Choroid plexus epithelial cell (primary cell): ENCODE measurements around the gene ENTREP1.
A peak's percentile ranks its signal among the peaks of the same experiment; 100 is the strongest.

Experiments
- DNase-seq: peaks from one replicate; pipeline ENCODE4 v3.0.0-alpha.2; 2010; ENCODE audit warnings: low read depth
- H3K4me3 ChIP-seq: 2 replicates; pipeline ENCODE4 v1.5.1; 2011; ENCODE audit warnings: low read depth, mild to moderate bottlenecking, control low read depth, low read length, moderate library complexity
- TF ChIP-seq, protein P1 (sequence below): conservative IDR thresholded peaks from 2 replicates; pipeline ENCODE4 v1.5.1; 2011; ENCODE audit warnings: low read depth, mild to moderate bottlenecking, control low read depth, inconsistent platforms, low read length, moderate library complexity

The ENTREP1 gene

GRCh38 chr9:69389437-69389995, 64.5 kb downstream of the ENTREP1 start:
- H3K4me3 ChIP-seq = no peak overlapping the region
- DNase-seq = no peak
- TF ChIP-seq, protein P1, sequence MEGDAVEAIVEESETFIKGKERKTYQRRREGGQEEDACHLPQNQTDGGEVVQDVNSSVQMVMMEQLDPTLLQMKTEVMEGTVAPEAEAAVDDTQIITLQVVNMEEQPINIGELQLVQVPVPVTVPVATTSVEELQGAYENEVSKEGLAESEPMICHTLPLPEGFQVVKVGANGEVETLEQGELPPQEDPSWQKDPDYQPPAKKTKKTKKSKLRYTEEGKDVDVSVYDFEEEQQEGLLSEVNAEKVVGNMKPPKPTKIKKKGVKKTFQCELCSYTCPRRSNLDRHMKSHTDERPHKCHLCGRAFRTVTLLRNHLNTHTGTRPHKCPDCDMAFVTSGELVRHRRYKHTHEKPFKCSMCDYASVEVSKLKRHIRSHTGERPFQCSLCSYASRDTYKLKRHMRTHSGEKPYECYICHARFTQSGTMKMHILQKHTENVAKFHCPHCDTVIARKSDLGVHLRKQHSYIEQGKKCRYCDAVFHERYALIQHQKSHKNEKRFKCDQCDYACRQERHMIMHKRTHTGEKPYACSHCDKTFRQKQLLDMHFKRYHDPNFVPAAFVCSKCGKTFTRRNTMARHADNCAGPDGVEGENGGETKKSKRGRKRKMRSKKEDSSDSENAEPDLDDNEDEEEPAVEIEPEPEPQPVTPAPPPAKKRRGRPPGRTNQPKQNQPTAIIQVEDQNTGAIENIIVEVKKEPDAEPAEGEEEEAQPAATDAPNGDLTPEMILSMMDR = no peak

DNA sequence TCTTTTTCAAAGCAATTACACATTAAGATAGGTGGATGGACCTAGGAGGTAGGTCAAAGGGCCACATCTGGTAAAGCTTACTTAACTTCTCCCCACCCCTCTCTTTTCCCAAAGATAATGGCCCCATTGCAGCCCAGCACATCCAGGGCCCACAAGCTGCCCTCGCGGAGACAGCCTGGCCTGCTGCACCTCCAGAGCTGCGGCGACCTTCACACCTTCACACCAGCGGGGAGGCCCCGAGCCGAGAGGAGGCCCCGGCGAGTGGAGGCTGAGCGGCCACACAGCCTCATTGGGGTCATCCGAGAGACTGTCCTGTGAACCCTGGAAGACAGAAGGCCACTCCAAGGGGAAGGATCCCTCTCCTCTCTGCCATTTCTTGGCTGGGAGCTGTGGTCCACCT, 66.5 kb downstream of the ENTREP1 start:
- no peak for DNase-seq
- no peak overlapping the region for H3K4me3 ChIP-seq
- TF ChIP-seq, protein P1 = no peak

DNA sequence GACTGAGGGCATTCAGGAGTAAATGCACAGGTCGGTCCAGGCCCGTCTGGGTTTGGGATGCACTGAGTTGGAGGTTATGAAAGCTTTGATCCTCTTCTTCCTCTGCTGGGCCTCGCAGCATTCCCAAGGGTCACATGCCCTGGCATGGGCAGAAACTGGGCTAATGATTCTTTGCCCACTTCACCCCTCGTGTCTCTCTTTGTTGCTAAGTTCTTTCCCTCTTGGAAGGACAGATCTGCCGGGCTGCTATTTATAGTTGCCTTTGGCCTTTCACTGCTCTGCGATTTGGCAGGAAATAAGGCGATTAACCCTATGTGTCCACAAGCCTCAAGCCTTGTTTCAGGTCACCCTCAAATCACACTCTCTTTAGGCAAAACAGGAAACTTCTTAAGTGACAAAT, 66.9 kb downstream of the ENTREP1 start:
- TF ChIP-seq, protein P1 = no peak
- H3K4me3 ChIP-seq = no peak overlapping the region
- peak; percentile 17 for DNase-seq

DNA sequence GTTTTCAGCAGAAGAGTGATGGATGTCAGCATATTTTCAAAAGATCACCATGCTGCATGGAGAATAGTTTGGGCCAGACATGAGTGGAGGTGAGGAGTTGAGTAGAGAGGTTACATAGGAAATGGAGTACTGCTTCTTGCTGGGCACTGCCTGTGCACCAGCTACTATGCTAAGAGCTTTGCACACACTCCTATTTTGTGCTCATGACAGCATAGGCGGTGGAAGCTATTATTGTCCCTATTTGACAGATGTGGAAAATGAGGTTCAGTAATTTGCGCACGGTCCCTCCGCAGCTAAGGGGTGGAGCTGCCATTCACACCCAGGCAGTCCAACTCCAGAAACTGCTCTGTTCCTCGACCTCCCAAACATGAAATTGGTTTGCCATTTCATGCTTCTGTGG, 67.8 kb downstream of the ENTREP1 start:
- no peak for DNase-seq
- no peak overlapping the region for H3K4me3 ChIP-seq
- TF ChIP-seq, protein P1 = no peak

GRCh38 chr9:69393425-69393824, 68.4 kb downstream of the ENTREP1 start:
- TF ChIP-seq, protein P1 = no peak
- no peak overlapping the region for H3K4me3 ChIP-seq
- no peak for DNase-seq

GRCh38 chr9:69395718-69396117, 70.7 kb downstream of the ENTREP1 start:
- DNase-seq = no peak
- TF ChIP-seq, protein P1 = no peak

GRCh38 chr9:69396759-69397158, 71.7 kb downstream of the ENTREP1 start:
- DNase-seq = no peak
- no peak overlapping the region for H3K4me3 ChIP-seq
- TF ChIP-seq, protein P1 = no peak

More at GRCh38 chr9:69395718-69396117, 70.7 kb downstream of the ENTREP1 start:
- no peak overlapping the region for H3K4me3 ChIP-seq
